Fibroblast of skin of back (primary cell): ENCODE results near the gene CDK10.
A peak's percentile ranks its signal among the peaks of the same experiment; 100 is the strongest.
"Not testable (repeated sequence)": the region's sequence is repeated elsewhere in the genome, so short reads cannot be mapped to it uniquely, and the experiment has no call there.

Experiments used
- DNase-seq: peaks from one replicate; pipeline ENCODE4 v3.0.0-alpha.2; 2013

The CDK10 gene

DNA sequence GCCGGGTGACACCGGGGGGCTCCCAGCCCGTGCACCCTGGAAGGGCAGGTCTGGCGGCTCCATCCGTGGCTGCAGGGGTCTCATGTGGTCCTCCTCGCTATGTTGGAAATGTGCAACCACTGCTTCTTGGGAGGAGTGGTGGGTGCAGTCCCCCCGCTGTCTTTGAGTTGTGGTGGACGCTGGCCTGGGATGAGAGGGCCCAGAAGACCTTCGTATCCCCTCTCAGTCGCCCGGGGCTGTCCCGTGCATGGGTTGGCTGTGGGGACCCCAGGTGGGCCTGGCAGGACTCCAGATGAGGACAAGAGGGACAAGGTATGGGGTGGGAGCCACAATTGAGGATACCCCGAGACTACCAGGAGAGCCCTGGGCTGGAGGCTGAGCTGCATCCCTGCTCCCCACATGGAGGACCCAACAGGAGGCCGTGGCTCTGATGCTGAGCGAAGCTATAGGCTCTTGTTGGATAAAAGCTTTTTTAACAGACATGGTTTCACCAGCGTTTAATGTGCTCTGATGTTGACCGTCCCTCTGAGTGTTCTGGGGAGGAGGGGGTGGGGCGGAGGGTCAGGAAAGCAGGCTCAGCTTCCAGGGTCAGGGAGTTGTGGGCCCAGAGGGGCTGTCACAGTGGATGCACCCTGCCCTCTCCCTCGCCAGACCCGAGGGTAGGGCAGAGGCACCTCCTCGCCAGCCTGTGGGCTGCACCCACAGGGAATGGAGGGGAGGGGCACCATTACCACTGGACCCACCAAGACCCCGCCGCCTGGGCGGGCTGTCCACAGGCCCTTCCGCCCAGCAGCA, 9.6 kb downstream of the CDK10 start:
- DNase-seq = no peak

DNA sequence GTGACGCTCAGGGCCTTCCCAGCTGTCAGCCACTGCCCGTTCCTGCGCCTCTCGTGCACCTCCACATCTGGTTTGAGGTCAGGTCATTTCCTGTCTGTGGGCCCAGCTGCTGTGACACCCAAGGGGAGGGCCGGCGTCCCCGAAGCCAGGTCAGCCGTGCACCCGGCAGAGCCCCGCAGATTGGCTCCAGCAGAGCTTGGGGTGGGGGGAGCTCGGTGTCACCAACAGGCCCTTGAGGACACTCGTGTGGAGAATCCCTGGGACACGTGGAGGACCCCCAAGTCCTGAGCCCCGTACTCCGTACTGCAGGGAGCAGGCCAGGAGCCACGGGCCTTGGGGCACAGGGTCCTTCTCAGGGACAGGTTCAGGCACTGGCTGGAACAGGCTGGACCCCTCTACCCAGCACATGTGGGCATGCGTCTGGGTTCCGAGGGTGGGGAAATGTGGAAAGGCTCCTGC, 10.2 kb downstream of the CDK10 start:
- no peak for DNase-seq

DNA sequence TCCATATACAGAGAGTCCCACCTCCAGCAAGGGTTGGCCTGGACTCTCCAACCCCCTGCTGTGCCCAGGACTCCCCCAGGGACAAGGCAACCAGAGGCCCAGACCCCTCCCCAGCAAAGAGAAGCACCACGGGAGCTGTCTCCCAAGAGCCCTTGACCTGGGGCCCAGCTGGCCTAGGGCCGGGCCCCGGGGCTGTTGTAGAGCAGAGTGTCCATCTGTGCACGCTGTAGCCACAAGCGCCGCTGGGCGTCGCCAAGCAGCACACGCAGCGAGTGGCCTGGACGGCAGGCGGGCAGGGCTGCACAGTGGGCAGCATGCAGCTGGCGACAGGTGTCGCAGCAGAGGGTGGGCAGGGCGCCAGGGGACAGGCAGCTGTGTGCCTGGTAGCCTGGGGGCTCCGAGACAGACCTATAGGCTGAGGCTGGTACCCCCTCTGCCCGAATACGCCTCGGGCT, 10.7 kb downstream of the CDK10 start:
- no peak for DNase-seq

DNA sequence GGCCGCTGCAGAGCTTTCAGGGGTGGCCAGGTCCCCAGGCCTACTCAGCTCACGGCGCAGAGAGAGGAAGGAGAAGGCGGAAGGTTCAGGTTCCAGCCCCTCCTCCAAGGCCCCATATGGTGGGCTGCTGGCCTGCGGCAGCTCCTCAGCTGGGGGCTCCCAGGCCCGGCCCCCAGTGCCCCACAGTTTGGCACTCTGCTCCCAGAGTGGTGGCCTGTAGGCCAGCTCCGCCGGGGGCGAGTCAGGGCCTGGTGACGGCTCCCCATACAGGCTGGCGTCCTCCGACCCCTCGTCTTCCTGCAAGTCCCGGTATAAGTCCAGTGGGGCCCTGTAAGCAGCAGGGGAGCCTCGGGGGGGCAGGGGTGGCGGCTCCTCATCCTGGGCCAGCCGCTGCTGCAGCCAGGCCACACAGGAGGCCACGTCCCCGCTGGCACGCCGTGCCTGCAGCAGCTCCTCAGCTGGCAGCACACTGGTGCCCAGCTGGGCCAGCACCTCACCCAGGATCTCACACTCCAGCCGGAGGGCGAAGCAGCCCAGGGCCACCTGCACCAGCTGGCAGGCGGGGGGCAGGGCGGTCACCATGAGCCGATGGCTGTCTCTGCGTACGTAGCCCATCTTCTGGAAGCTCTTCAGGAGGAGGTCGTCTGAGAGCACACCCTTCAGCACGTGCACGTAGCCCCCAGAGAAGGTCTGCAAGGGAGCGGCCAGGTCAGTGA, 11.3 kb downstream of the CDK10 start:
- no peak for DNase-seq

DNA sequence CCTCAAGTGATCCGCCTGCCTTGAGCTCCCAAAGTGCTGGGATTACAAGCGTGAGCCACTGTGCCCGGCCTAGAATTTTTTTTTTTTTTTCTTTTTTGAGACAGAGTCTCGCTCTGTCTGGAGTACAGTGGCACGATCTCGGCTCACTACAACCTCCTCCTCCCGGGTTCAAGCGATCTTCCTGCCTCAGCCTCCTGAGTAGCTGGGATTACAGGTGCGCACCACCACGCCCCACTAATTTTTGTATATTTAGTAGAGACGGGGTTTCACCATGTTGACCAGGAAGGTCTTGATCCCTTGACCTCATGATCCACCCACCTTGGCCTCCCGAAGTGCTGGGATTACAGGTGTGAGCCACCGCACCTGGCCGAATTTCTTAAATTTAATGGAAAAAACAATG, 12.2 kb downstream of the CDK10 start:
- not testable (repeated sequence) for DNase-seq

DNA sequence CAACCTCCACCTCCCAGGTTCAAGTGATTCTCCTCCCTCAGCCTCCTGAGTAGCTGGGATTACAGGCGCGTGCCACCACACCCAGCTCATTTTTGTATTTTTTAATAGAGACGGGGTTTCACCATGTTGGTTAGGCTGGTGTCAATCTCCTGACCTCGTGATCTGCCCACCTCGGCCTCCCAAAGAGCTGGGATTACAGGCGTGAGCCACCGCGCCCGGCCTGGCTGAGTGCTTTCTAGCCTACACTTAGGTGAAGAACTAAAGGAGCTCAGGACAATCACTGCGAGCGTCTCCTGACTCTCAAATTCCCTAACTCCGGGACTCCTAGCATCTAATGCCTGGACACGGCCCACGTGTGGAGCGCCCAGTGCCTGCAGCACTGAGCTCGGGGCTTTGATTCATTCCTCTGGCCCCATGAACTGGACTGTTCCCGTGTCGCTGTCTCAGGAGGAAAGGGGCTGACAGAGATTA, 13.2 kb downstream of the CDK10 start:
- DNase-seq = not testable (repeated sequence)

DNA sequence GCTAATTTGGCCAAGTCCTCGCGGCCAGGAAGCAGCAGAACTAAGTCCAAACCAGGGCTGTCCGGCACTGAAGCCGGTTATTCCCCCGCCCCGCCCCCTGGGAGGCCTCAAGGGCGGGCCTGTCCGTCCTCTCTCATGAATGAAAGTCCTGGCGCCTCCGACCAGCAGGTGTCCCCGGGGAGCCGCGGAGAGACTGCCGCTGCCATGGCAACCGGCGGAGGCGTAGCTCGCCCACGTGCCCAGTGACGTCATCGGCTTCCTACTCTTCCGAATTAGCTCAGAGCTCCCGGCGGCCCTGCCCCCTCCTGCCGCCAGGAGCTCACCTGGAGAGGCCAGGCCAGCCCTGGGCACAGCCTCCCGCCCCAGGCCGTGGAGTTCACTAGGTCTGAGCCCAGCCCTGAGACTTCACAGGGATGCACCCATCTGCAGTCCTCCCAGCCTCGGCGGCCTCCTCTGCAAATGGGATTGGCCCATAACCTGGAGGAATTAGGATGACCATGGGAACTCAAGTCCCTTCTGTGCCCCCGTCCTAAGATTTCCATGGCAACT, 13.7 kb downstream of the CDK10 start:
- DNase-seq = peak; percentile 94

DNA sequence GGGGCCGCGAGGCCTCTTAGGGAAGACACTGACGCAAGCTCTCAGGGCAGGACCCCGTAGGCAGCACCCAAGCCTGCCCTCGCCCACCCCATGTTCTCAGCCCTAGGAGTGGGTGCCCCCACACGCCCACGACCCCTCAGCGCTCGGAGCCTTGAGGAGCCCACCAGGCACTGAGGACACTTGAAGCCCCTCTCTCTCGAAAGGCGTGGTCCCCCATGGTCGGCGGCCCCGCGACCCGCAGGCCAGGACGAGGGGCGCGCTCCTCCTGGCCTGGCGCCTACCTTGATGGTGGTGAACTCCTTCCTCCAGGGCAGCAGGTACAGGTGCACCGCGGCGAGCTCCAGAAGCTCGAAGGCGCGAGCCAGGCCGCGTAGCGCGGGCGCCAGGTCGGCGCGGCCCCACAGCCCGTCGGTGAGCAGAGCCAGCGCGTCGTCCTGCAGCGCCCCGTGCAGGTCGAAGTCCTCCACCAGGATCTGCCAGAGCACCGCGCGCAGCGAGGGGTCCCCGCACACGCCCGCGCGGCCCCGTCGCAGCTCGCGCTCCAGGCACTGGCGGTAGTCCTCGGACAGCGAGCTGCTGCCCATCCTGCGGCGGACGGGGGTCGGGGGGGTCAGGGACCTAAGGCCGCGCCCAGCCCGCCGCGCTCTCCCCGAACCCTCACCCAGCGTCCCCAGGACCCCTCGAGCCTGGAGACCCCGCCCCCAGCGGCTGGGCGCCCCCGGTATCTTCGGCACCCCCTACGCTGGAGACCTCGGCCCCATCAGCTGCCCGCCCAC, 14.3 kb downstream of the CDK10 start:
- no peak for DNase-seq

DNA sequence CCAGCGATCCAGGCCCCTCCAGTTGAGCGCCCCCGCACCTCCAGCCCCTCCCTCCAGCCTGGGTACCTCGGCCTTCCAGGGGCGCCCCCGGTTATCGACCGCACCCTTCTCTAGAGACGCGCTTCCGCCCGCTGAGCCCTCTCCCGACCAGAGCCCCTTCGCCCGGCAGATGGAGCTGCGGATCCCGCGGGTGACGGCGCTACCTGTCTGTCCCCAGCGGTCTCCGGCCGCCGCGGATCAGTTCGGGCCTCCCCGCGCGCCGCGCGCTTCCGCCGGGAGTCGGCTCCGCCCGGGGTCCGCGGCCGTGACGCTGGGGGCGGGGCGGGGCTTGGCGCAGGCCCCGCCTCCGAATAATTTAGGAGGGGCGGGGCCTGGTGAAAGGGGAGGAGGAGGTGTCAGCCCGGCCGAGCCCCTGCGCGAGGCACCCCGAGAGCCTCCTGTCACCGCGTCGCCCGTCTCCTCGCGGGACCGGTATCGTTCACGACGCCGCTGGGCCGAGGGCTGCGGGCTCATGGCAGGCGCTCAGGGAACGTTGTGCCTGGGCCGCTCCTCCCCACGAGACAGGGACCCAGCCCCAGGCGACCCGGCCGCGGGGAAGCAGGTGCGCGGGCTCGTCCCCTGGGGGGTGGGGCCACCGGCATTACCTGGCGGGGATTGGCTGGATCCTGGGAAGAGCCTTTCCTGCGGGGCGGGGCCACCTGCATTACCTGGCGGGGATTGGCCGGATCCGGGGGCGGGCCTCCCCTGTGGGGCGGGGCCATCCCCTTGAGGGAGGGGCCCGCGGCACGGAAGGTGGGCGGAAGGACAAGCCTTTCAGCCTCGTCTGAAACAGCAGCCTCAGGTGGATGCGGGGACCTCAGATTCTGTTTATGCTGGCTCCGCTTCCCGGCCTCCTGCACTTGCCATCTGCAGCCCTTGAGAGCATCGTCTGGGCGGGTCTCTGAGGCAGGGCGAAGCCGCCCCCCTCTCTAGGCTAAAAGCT, 15.2 kb downstream of the CDK10 start, which contains the start of gene SPATA2L:
SPATA2L (minus strand) TSS at position 281 of the 982 bp plus-strand sequence. CDS start 473 bp downstream, outside the sequence.
- DNase-seq = peak; percentile 77

DNA sequence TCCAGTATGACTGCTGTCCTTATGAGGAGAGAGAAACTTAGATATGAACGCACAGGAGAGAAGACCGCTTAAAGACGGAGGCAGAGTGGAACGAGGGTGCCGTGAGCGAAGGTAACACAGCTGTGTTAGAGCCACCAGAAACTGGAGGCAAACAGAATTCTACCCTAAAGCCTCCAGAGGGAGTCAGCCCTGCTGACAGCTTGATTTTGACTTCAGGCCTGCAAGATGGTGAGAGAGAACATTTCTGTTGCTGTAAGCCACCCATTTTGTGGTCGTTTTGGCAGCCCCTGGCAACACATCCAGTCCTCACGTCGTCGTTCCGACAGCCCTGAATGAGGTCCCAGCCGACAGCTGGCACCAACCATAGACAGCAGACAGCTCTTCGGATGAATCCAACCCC, 17.8 kb downstream of the CDK10 start:
- no peak for DNase-seq

DNA sequence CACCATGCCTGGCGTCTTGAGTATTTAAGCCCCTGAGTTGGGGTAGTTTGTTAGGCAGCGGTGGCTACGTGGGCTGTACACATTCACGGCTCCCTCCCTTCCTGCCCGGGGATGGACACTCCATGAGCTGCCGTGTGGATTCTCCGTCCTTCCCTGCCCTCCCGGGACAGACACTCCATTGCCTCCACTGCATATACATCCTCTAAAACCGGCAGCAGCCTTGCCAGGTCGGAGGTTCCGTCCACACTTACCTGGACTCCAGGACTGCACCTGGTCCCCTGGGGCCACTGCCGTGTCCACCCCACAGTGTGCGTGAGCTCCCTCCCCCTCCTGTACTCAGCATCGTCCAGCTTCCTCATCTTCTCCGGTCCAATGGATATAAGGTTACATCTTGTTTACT, 18.5 kb downstream of the CDK10 start:
- DNase-seq = no peak

DNA sequence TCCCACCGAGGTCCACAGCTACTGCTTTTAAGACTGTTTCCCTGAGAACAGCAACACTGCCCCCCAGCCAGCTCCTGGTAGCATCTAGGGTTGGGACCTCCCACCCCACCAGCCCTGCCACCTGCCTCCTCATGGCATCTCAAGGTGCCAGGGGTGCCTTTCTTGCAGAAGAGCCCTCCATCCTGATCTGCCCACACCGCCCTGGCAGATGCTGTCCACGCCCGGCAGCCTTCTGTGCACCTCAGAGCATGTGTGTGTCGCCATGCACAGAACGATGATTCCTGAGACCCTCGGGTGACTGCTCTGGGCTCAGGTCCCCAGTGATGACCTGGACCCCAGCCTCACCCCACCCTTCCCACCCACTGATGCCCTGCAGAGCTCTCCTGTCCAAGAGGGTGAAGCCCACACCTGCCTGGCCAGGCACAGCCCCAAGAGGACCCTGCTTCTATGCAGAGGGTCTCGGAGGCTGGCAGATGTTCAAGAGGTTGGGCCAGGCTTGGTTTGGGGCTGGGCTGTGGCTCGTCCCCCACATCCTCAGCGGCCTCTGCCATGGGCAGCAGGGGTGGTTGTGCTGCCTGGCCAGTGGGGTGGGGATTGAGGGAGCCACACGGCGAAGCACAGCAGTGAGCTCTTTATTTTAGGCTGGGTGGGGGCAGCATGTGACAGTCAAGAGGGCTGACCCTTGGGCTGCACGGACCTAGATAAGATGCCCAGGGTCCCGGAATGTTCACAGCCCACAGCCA, 20.2 kb downstream of the CDK10 start:
- no peak for DNase-seq

DNA sequence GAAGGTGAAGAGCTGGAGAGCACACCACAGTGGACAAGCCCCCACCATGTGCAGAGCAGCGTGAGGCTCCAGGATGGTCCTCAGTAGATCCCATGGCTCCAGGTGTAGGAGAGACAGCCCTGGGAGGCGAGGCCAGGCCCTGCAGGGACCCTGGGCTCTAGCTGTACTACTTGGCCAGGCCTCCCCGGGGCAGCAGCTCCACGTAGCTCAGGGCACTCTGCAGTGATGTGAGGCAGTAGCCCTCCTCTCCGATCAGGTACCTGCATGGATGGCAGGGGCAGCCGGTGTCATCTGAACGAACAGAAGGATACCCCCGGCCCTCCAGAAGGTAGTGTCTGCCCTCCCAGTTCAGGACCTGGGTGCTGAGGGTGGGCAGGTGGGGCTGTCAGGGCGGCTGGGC, 21.2 kb downstream of the CDK10 start:
- no peak for DNase-seq

DNA sequence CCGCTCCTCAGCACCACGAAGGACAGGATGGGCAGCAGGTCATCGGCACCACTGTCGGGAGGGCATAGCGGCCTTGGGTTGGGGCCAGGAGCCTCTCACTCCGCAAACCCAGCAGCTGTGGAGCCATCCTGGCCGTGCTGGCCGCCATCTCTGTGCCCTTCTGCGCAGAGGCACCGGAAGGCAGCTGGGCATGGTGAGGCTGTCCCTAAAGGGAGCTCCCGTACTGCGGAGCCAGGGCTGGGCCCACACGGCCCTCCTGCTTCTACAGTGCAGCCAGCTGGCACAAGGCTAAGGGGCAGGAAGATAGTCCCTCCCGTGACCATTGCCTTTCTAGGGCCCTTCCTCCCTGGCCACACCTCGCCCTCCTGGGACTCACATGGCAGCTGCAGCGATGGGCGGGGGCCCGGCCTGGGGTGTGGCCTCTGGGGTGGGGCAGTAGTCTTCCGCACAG, 22.0 kb downstream of the CDK10 start:
- no peak for DNase-seq

DNA sequence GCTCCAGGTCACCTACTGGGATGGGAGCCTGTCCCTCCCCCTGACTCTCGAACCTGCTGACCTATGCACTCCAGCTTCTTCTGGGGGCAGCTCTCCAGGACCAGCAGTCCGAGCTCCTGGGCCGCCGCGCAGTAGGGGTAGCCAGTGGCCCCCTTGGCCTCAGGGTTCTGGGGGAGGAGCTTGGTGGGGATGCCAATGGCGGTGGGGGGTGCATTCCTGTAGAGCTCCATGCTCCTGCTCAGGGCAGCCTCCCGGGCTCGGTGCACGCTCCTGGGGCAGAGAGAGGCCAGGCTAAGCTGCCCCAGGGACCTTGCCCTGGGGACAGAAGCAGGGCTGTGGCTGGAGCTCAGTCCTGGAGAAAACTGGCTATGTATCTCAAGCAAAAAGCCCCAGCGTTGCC, 22.7 kb downstream of the CDK10 start:
- DNase-seq = no peak

DNA sequence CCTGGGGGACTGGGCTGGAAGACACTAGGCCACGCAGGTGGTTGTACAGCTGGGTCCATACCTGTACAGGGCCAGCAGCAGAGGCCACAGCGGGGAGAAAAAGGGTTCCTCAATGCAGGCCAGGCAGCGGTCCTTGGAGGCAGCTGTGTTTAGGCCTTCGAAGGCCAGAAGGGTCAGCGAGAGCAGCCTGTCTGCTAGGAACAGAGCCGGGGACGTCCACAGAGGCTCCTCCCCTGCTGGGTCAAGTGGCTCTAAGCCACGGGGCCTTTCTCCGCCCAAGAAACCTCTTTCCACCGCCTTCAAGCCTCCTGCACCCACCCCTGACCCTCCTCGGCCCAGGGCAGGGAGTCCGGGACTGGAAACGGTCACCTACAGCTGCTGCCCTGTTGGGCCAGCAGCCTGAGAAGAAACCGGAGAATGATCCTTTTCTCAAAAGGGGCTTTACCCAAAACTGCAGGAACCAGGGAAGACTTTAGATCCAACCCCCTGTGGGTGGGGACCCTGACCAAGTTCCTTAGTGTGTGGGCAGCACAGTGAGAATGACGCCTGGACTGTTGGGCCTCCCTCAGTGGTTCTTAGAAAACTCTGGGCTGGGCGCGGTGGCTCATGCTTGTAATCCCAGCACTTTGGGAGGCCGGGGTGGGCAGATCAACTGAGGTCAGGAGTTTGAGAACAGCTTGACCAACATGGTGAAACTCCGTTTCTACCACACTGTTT, 23.4 kb downstream of the CDK10 start:
- no peak for DNase-seq

DNA sequence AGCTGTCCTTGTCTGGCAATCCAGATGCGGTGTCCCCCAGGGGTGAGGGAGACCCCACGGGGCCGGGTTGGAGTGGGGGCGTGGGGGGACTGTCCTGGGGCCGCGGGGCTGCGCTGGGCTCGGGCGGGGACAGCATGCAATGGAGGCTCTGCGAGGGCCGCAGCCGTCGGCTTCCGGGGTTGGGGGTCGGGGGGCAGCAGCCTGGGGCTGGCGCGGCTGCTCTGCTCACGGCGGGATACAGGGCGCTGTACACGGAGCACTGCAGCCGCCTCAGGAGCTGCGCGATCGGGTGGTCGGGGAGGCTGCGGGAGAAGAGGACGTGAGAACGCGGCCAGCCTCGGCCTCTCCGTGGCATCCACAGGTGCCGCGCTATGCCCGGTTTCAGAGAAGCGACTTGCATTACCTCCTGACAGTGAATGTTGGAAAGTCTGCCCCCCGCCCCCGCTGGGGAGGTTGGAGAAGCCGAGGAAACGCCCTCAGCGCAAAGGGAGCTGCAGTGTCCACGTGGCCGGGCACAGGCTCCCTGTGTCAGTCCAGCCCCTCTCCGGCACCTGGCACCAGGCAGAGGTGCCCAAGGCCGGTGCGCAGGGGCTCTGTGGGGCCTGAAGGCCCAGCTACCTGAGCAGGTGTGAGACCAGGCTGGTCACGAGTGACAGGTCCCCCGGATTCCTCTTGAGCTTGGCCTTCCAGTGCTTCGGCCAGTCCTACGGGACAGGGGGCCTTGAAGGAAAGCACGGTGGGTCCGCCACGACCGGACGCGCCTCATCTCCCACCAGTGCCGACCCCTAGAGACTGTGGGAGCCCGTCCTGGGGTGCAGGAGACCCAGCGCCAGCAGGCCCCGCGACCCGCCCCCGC, 24.4 kb downstream of the CDK10 start:
- no peak for DNase-seq

DNA sequence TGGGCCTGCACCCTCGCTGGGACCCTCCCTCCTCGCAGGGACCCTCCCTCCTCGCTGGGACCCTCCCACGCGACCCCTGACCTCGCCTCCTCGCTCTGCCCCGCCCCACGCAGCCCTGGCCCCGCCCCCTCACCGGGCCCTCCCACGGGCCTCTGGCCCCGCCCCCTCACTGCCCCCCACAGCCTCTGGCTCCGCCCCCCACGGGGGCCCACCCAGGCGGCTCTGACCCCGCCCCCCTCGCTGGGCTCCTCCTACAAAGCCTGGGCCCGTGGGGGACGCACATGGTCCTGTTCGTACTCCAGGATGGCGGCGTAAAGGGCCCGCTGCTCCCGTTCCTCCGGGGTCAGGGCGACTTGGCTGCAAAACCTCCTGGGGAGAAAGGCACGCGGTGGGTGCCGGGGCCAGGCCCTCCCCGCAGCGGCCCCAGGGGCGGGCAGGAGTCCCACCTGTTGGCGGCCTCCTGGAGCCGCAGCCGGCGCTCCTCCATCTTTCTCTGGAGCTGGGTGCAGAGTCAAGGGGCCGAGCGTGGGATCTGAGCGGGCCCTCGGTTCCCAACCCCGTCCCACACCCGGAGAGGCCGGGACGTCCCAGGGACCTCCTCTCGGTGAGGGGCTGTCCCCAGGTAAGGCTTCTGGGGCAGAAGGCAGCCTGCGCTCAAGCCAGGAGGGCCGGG, 25.2 kb downstream of the CDK10 start:
- peak; percentile 48 for DNase-seq
